HG03196 (cell line): ENCODE results near the gene TMIGD2.
"Not testable (repeated sequence)": the region's sequence is repeated elsewhere in the genome, so short reads cannot be mapped to it uniquely, and the experiment has no call there.

Experiments
- ATAC-seq: cut with Tn5 transposase; IDR thresholded peaks from one replicate; pipeline ENCODE4 v1.9.1; 2021; ENCODE audit not compliant: unreplicated experiment

Gene TMIGD2

DNA sequence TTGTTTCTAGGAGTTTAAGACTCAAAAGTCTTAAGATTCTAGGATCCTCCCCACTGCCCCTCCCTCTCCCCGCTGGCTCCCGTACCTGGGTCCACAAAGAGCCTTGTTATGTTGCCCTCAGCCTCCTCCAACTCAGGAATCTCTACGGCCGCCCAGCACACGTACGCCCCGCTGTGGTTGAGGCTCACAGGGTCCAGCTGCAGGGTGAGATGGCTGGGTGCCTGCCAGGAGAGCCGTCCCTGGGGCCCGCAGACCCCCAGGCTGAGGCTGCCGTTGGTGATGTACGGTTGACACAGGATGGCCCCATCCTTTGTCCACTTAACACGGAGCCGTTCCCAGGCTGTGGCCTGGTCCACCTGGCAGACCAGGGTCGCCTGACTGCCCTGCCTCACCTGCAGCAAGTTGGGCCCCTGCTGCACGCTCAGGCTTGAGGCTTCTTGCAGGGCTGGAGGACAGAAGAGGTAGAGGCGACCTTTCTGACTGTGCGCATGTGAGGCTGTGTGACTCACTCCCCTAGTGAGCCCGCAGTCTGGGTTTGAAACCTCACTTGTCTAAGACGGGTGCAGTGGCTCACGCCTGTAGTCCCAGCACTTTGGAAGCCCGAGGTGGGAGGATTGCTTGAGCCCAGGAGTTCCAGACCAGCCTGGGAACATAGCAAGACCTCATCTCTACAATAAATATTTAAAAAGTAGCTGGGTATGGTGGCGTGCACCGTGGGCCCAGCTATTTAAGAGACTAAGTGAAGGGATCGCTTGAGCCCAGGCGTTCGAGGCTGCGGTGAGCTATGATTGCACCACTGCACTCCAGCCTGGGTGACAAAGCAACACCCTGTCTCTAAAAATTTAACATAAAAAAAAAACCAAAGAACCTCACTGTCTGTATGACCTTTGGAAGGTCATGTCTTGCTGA is 4.0 kb downstream of the TMIGD2 start:
- ATAC-seq = no peak

DNA sequence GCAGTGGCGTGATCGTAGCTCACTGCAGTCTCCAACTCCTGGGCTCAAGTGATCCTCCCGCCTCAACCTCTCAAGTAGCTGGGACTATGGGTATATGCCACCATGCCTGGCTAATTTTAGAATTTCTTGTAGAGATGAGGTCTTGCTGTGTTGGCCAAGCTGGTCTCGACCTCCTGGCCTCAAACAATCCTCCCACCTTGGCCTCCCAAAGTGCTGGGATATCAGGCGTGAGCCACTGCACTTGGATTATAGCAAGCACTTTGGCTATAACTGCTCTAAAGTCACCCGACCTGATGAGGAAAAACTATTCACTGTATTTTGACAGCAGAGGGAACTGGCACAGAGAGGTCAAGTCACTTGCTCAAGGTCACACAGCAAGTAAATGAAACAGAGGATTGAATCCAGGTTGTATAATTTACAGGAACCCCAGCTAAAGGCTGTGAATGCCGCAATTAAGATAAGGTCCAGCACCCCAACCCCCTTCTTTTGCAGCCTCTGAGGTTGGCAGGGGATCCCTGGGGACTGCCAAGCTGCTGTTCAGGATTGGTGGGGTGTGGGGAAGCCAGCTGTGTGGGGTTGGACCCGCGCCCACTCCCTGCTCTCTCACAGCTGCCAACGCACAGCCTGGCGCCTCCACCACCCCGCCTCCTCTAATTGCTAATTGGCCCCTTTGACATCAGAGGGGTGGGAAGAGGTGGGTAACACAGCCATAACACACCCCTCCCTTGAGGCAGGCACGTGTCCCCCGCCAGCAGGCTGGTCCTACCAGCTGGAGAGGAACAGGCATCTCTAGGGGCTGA is 6.0 kb downstream of the TMIGD2 start:
- no peak for ATAC-seq

GRCh38 chr19:4294389-4294788 is 7.8 kb downstream of the TMIGD2 start:
- ATAC-seq = no peak

GRCh38 chr19:4292515-4292914 is 9.7 kb downstream of the TMIGD2 start:
- ATAC-seq = no peak

GRCh38 chr19:4291184-4291732 is 10.9 kb downstream of the TMIGD2 start:
- ATAC-seq = no peak

DNA sequence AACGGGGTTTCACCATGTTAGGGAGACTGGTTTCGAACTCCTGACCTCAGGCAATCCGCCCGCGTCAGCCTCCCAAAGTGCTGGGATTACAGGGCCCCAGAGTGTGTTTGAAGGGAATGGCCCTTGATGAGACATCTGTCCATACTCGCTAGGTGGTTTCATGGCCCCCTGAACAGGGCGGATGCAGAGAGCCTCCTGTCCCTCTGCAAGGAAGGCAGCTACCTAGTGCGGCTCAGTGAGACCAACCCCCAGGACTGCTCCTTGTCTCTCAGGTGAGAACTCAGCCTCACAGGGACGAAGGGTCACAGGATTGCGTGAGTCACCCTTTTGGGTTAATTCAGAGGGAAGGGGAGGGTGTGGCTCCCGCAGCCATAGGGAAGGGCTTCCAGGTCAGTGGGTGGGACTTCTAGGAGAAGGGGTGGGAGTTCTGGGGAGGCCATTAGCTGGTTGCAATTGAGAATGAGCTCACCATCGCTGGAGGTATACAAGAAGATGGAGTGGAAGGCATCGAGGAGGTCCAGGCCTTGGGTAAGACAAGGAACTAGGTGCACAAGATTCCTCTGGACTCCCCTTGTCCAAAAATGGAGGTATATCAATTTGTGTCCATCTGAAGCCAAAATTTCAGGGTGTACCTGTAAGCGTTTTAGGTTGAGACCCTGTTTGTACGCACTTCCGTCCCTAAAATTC is 14.0 kb downstream of the TMIGD2 start:
- no peak for ATAC-seq

DNA sequence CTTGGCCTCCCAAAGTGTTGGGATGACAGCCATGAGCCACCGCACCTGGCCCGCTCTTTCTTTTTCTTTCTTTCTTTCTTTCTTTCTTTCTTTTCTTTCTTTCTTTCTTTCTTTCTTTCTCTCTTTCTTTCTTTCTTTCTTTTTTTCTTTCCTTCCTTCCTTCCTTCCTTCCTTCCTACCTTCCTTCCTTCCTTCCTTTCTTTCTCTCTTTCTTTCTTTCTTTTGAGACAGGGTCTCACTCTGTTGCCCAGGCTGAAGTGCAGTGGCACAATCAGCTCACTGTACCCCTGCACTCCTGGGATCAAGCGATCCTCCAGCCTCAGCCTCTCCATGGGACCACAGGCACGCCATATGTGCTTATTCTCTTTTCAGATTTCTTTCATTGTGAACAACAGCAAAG is 16.0 kb downstream of the TMIGD2 start:
- ATAC-seq = not testable (repeated sequence)

DNA sequence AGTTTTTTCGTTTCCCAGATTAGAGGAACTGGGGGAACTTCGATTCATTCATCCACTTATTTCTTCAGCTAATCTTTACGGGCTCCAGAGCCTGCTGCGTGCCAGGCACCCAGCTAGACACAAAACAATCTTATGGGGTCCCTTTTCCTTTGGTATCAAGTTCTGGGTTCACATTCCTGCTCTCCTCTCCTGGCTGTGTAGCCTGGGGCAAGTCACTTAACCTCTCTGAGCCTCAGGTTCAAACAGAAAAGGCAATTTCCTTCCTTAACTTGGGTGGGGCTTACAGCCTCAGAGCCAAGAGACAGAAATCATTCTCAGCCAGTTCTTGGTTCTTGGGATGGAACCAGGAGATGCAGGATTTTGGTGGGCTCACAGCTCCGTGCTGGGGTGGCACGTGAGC is 17.2 kb downstream of the TMIGD2 start:
- no peak for ATAC-seq

DNA sequence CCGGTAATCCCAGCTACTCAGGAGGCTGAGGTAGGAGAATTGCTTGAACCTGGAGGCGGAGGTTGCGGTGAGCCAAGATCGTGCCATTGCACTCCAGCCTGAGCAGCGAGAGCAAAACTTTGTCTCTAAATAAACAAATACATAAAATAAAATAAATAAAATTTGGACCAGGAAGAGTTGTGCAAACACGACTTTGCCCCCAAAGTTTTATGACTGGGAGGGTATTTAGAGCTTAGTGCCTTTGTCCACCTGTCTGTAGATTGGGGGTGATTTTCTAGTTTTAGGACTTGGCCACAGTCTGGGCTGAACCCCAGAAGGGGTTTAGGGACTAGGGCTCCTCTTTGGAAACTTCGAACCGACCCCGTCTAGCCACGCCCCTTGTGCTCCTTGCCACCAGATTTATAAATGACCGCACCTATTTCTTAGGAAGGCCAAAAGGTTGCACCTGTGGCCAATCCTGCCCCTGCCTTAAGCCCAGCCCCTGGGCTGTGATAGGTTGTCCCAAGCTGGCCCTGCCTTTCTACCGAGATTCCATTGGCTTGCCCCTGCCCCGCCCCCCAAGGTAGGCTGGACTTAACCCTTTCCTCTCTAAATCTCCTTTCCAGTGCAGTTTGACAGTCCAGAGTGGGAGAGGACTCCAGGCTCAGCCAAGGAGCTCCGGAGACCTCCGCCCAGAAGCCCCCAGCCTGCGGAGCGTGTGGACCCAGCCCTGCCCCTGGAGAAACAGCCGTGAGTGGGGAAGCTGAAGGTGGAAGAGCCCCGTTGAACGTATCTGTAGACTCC is 17.8 kb downstream of the TMIGD2 start:
- ATAC-seq = no peak

GRCh38 chr19:4279530-4280422 is 22.4 kb downstream of the TMIGD2 start:
- ATAC-seq = no peak

- no peak for ATAC-seq
Observed at GRCh38 chr19:4279267-4279529, 23.0 kb downstream of the TMIGD2 start.

DNA sequence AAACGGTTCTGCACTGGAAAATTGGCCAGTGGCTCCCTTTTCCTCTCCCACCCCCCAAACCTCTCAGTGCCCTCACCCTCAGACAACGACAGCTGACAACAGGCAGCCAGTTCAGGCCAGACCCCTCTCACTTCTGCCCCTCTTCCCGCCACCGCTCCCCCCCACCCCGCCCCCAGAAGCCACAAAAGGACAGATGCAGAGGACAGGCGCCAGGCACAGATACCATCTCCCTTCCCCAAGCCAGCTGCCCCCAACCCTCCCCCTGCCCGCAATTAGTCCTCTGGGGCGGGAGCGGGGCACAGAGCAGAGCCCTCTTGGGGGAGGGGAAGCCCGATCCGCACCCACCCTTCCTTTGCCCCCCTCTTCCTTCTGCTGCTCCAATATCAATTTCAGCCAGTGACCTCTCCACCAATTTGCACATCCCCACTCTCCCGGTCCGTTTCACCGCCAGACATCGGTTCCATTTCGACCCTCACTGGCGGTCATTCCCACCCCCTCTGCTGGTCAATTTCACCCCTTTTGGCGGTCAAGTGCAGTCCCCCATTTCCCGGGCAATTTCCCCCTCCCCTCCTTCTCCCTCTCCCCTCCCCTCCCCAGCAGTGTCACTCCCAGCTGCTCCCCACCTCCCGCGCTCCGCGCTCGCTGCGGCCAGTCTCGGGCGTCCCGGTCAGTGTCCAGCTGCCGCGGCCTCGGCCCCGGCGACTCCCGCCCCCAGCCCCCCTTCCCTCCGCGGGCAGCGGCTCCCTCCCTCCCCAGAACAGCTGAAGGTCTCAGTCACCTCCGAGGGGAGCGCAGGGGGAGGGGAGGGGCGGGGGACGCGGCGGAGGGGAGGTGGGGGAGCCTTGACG is 23.5 kb downstream of the TMIGD2 start, which contains the start of gene SHD:
SHD (plus strand) TSS at position 848 of the 848 bp plus-strand sequence. CDS start 798 bp downstream, outside the sequence.
- ATAC-seq = no peak

DNA sequence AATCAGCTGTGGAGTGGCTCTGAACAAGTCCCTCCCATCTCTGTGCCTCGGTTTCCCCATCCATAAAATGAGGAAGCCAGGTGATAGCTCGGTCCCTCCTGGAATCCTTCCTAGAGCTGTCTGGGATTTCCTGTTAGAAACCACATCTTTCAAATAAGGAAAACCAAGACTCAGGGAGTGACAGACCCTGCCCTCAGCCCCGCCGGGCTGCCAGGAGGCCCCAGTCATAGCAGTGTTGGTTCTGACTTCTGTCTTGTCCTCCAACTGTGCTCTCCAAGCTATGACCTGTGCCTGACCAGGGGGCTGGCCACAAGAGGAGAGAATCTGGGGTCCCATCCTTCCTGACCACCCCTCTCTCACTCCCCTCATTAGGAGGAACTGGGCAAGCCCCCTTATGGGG is 24.2 kb downstream of the TMIGD2 start:
- ATAC-seq = no peak

- ATAC-seq = no peak
Observed at GRCh38 chr19:4277191-4277696, 24.9 kb downstream of the TMIGD2 start.

DNA sequence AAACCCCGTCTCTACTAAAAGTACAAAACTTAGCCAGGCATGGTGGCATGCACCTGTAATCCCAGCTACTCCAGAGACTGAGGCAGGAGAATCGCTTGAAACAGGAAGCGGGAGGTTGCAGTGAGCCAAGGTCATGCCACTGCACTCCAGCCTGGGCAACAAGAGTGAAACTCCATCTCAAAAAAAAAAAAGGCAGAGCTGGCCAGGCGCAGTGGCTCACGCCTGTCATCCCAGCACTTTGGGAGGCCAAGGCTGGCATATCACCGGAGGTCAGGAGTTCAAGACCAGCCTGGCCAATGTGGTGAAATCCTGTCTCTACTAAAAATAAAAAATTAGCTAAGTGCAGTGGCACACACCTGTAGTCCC is 27.9 kb downstream of the TMIGD2 start:
- not testable (repeated sequence) for ATAC-seq

- no peak for ATAC-seq
Observed at GRCh38 chr19:4272894-4273293, 29.3 kb downstream of the TMIGD2 start.

DNA sequence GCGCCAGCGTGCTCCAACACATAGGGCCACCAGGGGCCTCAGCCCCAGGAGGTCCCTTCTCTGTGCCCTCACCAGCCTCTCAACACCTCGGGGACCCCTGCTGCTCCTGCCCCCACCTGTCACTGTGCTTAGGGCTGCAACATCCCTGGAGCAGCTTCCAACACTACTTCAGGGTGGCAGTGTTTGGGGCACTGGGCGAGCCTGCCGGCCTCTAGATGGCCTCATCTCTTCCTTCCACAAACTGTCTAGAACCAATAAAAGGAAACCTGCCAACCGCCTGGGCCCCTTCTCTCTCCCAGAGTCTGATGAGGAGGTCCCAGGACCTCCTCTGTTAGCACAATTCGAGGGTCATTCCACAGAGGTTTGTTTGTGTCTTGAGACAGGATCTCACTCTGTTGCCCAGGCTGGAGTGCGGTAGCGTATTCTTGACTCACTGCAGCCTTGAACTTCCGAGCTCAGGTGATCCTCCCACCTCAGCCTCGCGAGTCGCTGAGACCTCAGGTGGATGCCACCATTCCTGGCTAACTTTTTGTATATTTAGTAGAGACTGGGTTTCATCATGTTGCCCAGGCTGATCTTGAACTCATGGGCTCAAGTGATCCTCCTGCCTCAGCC is 33.3 kb downstream of the TMIGD2 start:
- ATAC-seq = no peak
